ENCODE results near the gene PRLR. TPM values are rescaled to one million over a fixed set of nuclear protein-coding genes. Genes with fewer than 3 reads are reported as not detected.

The PRLR gene
- polyA plus RNA-seq, 10 donors, result 0.18 to 1.1 (median 0.66) TPM

DNA sequence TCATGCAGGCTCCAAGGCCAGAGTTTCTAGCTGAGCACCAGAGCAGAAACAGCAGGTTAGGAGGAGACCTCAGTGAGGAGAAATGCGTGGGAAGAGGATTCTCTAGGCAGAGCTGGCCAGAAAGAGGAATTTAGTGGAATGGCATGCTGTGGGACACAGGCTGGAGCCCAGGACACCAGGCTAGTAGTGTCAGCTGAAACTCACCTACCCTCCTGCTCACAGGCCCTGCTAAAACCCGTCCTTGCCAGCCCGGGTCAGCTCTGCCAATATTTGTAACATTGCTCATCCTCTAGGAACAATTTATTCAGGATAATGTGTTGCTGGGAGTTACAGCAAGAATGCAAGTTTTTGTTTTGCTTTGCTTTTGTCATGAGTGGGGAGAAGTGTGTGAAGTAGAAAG lies 142.3 kb downstream of the PRLR start:
- DNase-seq, result no peak

DNA sequence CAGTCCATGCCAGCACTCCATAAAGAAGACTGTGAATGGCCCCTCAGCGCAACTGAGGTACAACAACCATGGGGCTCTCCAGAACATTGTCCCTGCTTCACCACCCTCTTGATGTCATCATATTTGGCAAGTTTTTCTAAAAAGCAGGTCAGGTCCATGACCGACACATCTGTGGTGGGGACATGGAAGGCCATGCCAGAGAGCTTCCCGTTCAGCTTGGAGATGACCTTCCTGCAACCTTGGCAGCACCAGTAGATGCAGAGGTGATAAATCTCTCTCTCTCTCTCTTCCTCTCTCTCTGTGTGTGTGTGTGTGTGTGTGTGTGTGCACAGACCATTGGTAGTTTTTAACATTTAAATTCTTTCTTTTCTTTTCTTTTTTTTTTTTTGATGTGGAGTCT lies 147.1 kb downstream of the PRLR start:
- DNase-seq, result no peak

GRCh38 chr5:35082530-35082929 lies 147.8 kb downstream of the PRLR start:
- DNase-seq, result no peak

DNA sequence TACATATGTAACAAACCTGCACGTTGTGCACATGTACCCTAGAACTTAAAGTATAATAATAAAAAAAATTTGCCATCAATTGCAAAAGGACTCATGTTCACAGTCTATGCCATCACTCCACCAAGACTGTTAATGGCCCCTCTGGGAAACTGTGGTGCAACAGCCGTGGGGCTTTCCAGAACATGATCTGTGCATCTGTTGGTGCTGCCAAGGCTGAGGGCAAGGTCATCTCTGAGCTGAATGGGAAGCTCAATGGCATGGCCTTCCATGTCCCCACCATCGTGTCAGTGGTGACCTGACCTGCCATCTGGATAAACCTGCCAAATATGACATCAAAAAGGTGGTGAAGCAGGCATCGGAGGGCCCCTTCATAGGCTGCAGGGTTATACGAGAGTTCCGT lies 149.2 kb downstream of the PRLR start:
- no peak for DNase-seq

DNA sequence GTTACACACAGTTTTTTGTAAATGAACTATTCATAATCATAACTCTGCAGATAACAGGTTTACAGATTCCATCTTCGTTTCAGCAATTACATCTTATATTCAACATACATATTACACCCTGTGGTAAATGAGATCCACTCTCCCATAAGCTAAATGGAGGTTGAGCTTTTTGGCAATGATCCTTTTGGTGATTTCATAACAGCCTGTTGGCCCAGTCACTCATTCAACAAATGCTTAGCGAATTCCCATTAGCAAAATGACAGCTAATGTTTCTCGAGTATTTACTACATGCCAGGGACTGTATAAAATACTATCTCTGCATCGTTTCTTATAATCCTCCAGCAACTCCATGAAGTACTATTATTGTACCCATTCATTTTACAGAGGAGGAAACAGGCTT lies 157.1 kb downstream of the PRLR start:
- DNase-seq, result peak in 2 of 3 donors; percentile 35 to 41

GRCh38 chr5:35069188-35069587 lies 161.1 kb downstream of the PRLR start:
- DNase-seq, result no peak

DNA sequence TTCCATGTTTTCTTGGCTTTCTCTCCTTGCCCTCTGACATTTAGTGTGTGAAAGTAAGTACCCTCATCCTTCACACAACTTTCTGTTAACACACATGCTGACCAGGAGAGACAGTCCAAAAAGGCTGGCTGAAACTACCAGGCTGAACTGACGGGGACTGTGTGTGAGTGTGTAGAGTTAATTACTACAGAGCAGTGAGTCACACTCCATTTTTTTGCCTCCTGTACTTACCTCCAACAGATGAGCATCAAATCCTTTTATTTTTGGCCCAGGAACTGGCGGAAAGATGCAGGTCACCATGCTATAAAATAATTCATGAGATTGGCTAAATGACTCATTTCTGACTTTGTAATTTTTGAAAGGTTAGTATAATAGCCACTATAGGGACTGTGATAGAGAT lies 162.3 kb downstream of the PRLR start:
- DNase-seq, result no peak

DNA sequence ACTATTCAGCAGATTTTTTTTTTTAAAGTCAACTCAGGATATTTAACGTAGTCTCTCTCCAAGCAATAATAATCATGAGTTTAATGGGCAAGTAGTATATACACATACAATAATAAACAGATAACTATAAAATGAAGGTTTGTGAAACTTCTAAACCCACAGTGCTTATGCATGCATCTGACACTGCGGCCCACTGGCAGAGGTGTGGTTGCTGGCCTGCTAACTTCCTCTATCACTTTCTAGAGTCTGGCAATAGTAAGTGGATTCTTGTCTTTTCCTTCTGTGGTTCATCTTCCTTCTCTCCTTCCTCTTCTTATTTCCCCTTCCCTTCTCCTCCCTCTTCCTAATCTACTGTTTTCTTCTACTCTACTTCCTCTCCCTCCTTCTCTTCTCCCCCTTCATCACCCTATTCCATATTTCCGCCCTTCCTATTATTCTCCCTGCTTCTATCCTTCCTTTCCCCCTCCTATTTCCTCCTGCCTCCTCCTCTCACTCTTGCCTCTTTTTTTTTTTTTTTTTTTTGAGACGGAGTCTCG lies 164.0 kb downstream of the PRLR start:
- DNase-seq, result no peak

- peak in 2 of 3 donors; percentile 27 to 48 for DNase-seq
Measured at GRCh38 chr5:35063414-35063813, 166.9 kb downstream of the PRLR start.

- DNase-seq, result no peak
Measured at GRCh38 chr5:35061211-35061770, 169.0 kb downstream of the PRLR start.

DNA sequence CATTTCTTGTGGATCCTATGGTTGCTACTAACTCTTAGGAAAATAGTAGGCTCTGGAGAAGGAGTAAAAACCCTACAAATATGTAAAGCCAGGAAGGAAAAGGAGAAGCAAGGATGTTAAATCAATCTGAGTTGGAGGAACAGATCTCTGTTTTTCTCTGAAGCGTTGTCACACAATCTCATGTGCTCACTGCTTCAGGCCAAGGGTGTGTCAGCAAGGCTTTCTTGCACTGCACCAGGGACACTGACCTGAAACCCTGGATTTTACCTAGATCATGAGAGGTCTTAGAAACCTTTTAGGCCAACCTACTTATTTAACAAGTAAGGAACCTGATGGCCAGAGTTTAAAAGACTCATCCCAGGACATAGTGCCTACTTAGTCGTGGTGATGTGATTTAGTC lies 170.1 kb downstream of the PRLR start:
- DNase-seq, result no peak

DNA sequence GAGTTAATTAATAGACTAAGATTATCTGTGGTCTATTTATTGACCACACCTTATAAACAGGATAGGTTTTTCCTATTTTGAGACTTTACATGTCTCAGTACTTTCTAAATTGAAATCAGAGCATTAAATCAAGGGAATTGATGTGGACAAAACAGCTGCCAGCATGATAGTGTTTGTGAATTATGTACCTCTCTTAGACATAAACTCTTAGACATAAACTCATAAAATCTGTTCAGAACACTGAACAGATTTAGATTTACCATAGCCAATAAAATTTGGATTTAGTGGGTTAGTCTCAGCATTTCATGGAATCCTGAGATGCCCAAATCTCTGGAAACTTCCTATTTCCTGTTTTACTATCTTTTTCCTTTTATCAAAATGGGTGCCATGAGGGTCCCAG lies 171.0 kb downstream of the PRLR start:
- no peak for DNase-seq

GRCh38 chr5:35058374-35058788 lies 171.9 kb downstream of the PRLR start:
- no peak for DNase-seq

GRCh38 chr5:35056686-35057085 lies 173.6 kb downstream of the PRLR start:
- no peak for DNase-seq

- DNase-seq, result no peak
Measured at GRCh38 chr5:35052838-35053237, 177.4 kb downstream of the PRLR start.

GRCh38 chr5:35050541-35051126 lies 179.7 kb downstream of the PRLR start:
- DNase-seq, result no peak

DNA sequence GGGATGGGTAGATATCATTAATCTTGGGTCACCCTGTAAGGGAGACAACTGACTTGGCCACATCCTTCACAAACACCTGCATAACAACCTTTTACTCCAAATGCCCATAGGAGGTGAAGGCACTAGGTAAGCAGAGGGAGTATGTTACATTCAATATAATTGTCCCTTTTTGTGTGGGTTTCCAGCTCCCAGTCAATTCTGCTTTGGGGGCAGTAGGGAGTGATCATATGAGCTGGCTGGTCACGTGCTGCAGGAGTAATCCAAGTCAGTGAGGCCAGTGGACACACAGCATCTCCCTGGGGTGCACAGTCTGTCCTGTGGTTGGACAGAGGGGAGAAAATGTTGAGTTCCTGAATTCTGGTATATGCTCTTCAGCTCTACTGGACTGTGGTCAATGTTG lies 181.4 kb downstream of the PRLR start:
- DNase-seq, result no peak

DNA sequence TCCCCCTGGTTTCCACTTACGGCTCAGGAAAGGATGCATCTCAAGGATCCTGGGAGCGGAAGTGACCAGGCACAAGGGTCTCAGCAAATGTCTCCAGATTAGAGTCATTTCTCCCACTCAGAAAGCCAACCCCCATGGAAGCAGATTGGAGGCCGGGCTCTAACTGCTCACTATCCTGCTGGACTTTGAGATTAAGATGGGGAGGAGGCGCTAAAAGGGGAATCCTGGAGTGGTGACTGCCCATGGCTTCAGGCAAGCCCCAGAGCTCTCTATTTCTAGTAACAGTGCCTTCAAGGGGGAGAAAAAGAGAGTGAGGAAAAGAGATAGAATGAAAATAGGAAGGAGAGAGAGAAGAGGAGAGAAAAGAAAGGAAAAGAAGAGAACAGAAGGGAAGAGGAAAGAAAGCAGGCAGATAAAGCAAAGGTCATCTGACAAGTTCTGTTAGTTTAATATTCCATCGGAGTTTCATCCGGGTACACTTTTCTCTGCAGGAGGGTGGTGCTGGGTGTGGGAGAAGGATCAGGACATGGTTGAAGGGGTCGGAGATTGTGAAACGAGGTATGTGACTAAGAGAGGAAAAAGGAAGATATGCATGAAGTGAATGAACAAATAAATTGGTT lies 182.4 kb downstream of the PRLR start, which contains the start of gene AGXT2:
Gene AGXT2 (minus strand): TSS at position 165 of the 620 bp plus-strand sequence. CDS start 57 bp downstream, at position 108.
- no peak for DNase-seq

- DNase-seq, result peak in 1 of 3 donors; percentile 74
Measured at GRCh38 chr5:35046774-35047173, 183.5 kb downstream of the PRLR start.

DNA sequence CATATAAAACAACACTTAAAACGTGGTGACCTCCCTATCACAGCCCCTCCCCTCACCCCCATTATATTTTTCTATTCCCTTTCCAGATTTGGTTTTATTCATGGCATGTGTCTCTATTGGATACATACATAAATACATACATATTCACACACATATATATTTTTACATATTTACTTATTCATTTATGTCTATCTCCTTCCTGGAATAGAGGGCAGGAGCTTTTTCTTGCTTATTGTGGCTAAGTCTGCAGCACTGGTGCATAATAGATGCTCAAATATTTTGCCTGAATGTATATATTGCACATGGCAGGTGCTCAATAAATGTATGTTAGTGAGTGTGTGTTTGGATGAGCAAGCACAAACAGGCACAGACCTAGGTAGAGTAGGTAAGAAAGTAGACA lies 185.0 kb downstream of the PRLR start:
- DNase-seq, result no peak

- no peak for DNase-seq
Measured at GRCh38 chr5:35044649-35045048, 185.6 kb downstream of the PRLR start.

DNA sequence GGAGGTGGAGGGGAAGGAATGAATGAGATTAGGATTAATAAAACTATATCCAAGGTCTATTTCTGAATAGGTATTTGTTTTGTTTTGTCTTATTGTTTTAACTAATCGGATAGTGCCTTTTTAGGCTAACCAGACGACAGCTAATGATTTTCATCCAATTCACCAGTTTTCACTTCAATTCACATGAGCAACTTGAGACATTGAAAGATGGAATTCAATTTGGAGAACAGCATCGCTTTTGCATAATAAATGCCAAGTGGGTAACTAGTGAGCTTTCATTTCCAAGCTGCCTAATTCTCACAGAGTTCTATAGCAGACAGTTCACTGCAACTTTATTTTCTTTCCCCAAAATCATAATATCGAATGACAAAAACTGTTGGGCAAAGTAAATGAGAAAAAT lies 187.5 kb downstream of the PRLR start:
- no peak for DNase-seq

DNA sequence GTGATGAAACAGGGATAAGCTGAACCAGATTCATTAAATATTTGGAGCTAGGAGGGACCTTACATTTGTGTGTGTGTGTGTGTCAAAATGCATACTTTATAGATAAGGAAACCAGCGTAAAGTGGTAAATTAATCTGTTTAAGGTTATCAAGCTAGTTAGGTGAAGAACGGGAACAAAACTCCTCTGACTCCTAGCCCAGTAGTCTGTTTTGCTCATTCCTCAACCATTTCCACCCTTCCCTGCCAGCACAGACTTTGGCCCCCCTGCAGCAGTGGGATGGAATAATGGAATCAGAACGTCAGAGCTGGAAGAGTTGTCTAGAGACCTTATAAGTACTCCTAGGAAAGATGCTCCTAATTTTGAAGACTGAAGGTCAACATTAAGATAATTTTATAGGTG lies 189.0 kb downstream of the PRLR start:
- peak in 2 of 3 donors; percentile 43 to 56 for DNase-seq

All from muscle of back (tissue), 11 donors.